Naive thymus-derived CD4-positive, alpha-beta T cell (primary cell): ENCODE results near the gene FBXW7. TPM values are rescaled to one million over a fixed set of nuclear protein-coding genes. Genes with fewer than 3 reads are reported as not detected.

Experiments
- ATAC-seq: fragments of 150-1000 bp; cut with Tn5 transposase; 2 replicates; pipeline ENCODE4 v1.10.0; 2021; ENCODE audit warnings: mild to moderate bottlenecking, moderate library complexity
- CTCF ChIA-PET: fragments of 350-600 bp; sonication (Branson Sonifier 250); formaldehyde crosslinking; loops from one replicate; lab custom pipeline; 2021; ENCODE audit warnings: antibody characterized with exemption; lab: Charles Lee
- POLR2A ChIA-PET: fragments of 350-600 bp; sonication (Branson Sonifier 250); formaldehyde crosslinking; loops from one replicate; lab custom pipeline; 2021; ENCODE audit warnings: antibody characterized with exemption, inconsistent platforms; lab: Charles Lee
- DNase-seq, 9 donors: peaks; one replicate each; pipeline versions ENCODE4 v3.0.0 to v3.0.0-alpha.2; 2020 to 2022; ENCODE audit warnings: mixed read lengths in 1 of 9
- H3K27ac ChIP-seq: one replicate; pipeline ENCODE4 v1.7.0; 2013; ENCODE audit warnings: mild to moderate bottlenecking, low read depth, low read length, moderate library complexity
- H3K27me3 ChIP-seq, 2 donors: one replicate each; pipeline ENCODE4 v1.7.0; 2013; ENCODE audit warnings: low read length in 2 of 2, mild to moderate bottlenecking in 2 of 2, moderate library complexity in 2 of 2; ENCODE audit not compliant: control insufficient read depth in 2 of 2, insufficient read depth in 2 of 2
- H3K36me3 ChIP-seq, 3 experiments: 1 replicate in 2 of 3; 2 replicates in 1 of 3; pipeline ENCODE4 v1.7.0; 2013; ENCODE audit warnings: low read length in 3 of 3, mild to moderate bottlenecking in 3 of 3, moderate library complexity in 1 of 3; ENCODE audit not compliant: insufficient read depth in 3 of 3, control insufficient read depth in 2 of 3
- H3K4me1 ChIP-seq, 2 donors: one replicate each; pipeline ENCODE4 v1.7.0; 2013; ENCODE audit warnings: low read length in 2 of 2, mild to moderate bottlenecking in 2 of 2, moderate library complexity in 1 of 2; ENCODE audit not compliant: control insufficient read depth in 2 of 2, insufficient read depth in 2 of 2
- H3K4me3 ChIP-seq: 2 replicates; pipeline ENCODE4 v1.7.0; 2013; ENCODE audit warnings: mild to moderate bottlenecking, low read length
- H3K9me3 ChIP-seq, 3 experiments: 1 replicate in 2 of 3; 2 replicates in 1 of 3; pipeline ENCODE4 v1.7.0; 2013; ENCODE audit warnings: low read length in 3 of 3; ENCODE audit not compliant: control insufficient read depth in 2 of 3
- H3K27ac Mint-ChIP-seq, 9 donors: one replicate each; pipeline ENCODE4 v1.8.0; 2020 to 2022; ENCODE audit warnings: mixed read lengths in 9 of 9, mild to moderate bottlenecking in 8 of 9, moderate library complexity in 5 of 9, inconsistent platforms in 2 of 9
- H3K27me3 Mint-ChIP-seq, 5 donors: one replicate each; pipeline ENCODE4 v1.8.0; 2021 to 2022; ENCODE audit warnings: mixed read lengths in 5 of 5, mild to moderate bottlenecking in 1 of 5
- H3K36me3 Mint-ChIP-seq, 5 donors: one replicate each; pipeline ENCODE4 v1.8.0; 2020 to 2022; ENCODE audit warnings: mixed read lengths in 5 of 5, mild to moderate bottlenecking in 3 of 5, inconsistent platforms in 1 of 5
- H3K4me1 Mint-ChIP-seq, 7 donors: one replicate each; pipeline ENCODE4 v1.8.0; 2020 to 2022; ENCODE audit warnings: mixed read lengths in 7 of 7, mild to moderate bottlenecking in 3 of 7, inconsistent platforms in 1 of 7
- H3K4me3 Mint-ChIP-seq, 10 donors: one replicate each; pipeline ENCODE4 v1.8.0; 2020 to 2022; ENCODE audit warnings: mild to moderate bottlenecking in 10 of 10, mixed read lengths in 10 of 10, moderate library complexity in 6 of 10, inconsistent platforms in 2 of 10
- H3K9me3 Mint-ChIP-seq, 11 donors: one replicate each; pipeline ENCODE4 v1.8.0; 2020 to 2022; ENCODE audit warnings: mixed read lengths in 11 of 11, mild to moderate bottlenecking in 4 of 11, inconsistent platforms in 1 of 11, moderate library complexity in 1 of 11
- intact Hi-C, 2 donors: fragments of 100-400 bp; cut with micrococcal nuclease; formaldehyde crosslinking; loops; one replicate each; pipeline ENCODE4 v1.15.1; 2023
- polyA plus RNA-seq, 2 donors: library from polyadenylated mRNA; unstranded; fragments of 300-500 nt; fragmentation: Illumina TruSeq; gene quantifications; one replicate each; pipeline ENCODE4 v1.2.3, GENCODE V29; 2021
- total RNA-seq, 6 experiments: library from RNA in 5 of 6; stranded (reverse) in 5 of 6; gene quantifications; 1 replicate in 5 of 6; 2 replicates in 1 of 6; pipeline ENCODE4 v1.2.3 and lab custom pipeline; 2021 to 2026

FBXW7 gene
- total and polyA plus RNA-seq, 7 experiments from 2014 or later: 40.4 to 139 (median 114) TPM

DNA sequence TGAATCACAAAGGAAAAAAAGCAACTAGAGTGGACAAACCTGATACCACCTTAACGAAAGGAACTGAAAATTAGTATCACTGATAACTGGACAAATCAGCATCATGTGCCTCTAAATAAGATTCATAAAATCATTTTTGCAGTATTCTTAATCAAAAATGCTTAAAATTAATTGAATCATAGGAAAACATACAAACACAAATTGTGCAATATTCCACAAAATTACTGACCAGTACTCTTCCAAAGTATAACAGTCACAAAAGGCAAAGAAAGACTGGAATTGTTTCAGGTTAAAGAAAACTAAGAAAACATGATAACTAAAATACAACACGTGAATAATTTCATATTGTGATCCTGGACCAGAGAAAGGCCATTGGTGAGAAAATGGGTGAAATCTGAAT is 27.1 kb downstream of the FBXW7 start:
- POLR2A ChIA-PET: no interaction called here
- H3K36me3 ChIP-seq: no peaks in the 10 kb centered on the region
- DNase-seq: no peak
- peaks cover 0 to 3% of the 10 kb centered on the region in 2 donors for H3K4me1 ChIP-seq
- CTCF ChIA-PET: no interaction called here
- H3K9me3 Mint-ChIP-seq: no peaks in the 10 kb centered on the region
- no peaks in the 10 kb centered on the region for H3K27me3 Mint-ChIP-seq
- H3K4me1 Mint-ChIP-seq: peaks cover 22 to 58% (median 45%) of the 10 kb centered on the region in 7 donors
- H3K27me3 ChIP-seq: no peaks in the 10 kb centered on the region
- no peak overlapping the region for H3K4me3 Mint-ChIP-seq
- ATAC-seq: no peak
- H3K9me3 ChIP-seq: no peaks in the 10 kb centered on the region
- H3K27ac Mint-ChIP-seq: no peak overlapping the region
- H3K4me3 ChIP-seq: no peak overlapping the region
- H3K36me3 Mint-ChIP-seq: peaks cover 0 to 12% (median 5%) of the 10 kb centered on the region in 5 donors
- H3K27ac ChIP-seq: no peak overlapping the region
- intact Hi-C loops: loop anchor here in 1 of 2 donors (2.0 kb wide), 1 partner anchor 14 kb away; no protein-coding TSS in a partner anchor

GRCh38 chr4:152508386-152508785 is 27.5 kb downstream of the FBXW7 start:
- intact Hi-C loops: loop anchor here in 1 of 2 donors (2.0 kb wide), 1 partner anchor 14 kb away; no protein-coding TSS in a partner anchor
- Mint-ChIP-seq H3K27me3 (no peaks in the 10 kb centered on the region), H3K4me1 (peaks cover 22 to 57% (median 46%) of the 10 kb centered on the region in 7 donors), H3K27ac (no peak overlapping the region), H3K36me3 (peaks cover 0 to 12% (median 5%) of the 10 kb centered on the region in 5 donors), H3K4me3 (no peak overlapping the region), H3K9me3 (no peaks in the 10 kb centered on the region)
- CTCF ChIA-PET: no interaction called here
- Histone ChIP-seq H3K4me1 (peaks cover 0 to 3% of the 10 kb centered on the region in 2 donors), H3K9me3 (no peaks in the 10 kb centered on the region), H3K36me3 (no peaks in the 10 kb centered on the region), H3K27ac (no peak overlapping the region), H3K27me3 (no peaks in the 10 kb centered on the region), H3K4me3 (no peak overlapping the region)
- ATAC-seq (no peak), DNase-seq (no peak)
- POLR2A ChIA-PET: no interaction called here

DNA sequence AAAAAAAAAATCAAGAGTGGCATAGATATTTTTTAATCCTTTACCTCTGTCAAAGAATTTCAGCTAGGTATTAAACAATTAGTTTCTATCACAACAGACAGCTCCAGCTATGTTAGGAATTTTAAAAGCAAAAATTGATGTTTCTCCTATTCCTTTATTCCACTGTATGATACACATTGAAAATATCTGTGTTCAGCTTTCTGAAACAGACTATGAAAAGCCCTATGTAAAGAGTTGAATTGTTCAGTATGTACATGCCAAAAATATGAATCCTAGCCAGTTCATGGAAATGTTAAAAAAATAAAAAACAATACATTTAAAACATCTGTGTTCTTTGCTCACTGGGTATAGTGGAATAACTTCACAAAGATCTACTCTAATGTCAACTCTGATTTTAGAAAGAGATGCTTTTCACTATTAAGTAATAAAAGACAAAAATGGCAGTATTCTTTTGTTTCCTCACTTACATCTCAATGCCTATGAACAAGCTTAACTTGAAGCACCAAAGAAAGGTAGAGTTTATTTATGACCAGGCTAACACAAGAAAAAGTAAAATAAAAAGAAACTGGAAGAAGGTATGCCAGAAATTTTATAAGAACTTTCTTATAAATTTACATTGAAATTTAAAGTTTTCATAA is 32.1 kb downstream of the FBXW7 start:
- intact Hi-C loops: no loop called here
- no peak overlapping the region for H3K4me3 ChIP-seq
- H3K27ac ChIP-seq: no peak overlapping the region
- peaks cover 11 to 42% (median 24%) of the 10 kb centered on the region in 7 donors for H3K4me1 Mint-ChIP-seq
- no peaks in the 10 kb centered on the region for H3K9me3 Mint-ChIP-seq
- POLR2A ChIA-PET: interaction anchor here (4.5 kb wide), 1 partner anchor 32 kb away, joined by 41 read pairs; the partner anchor contains the start of gene FBXW7
- H3K4me1 ChIP-seq: no peaks in the 10 kb centered on the region
- CTCF ChIA-PET: interaction anchor here (0.7 to 10.5 kb wide), 4 partner anchors 12 to 231 kb away, joined by 3 to 167 read pairs (median 6); no protein-coding TSS in a partner anchor
- no peaks in the 10 kb centered on the region for H3K27me3 Mint-ChIP-seq
- DNase-seq (no peak), ATAC-seq (no peak)
- peak overlapping the region in 5 of 9 donors; percentile 14 to 67 (median 48) for H3K27ac Mint-ChIP-seq
- H3K36me3 ChIP-seq: no peaks in the 10 kb centered on the region
- no peaks in the 10 kb centered on the region for H3K27me3 ChIP-seq
- no peaks in the 10 kb centered on the region for H3K9me3 ChIP-seq
- H3K36me3 Mint-ChIP-seq: peaks cover 0 to 8% (median 4%) of the 10 kb centered on the region in 5 donors
- no peak overlapping the region for H3K4me3 Mint-ChIP-seq

GRCh38 chr4:152501846-152502536 is 33.9 kb downstream of the FBXW7 start:
- no peak for DNase-seq
- Histone ChIP-seq H3K9me3 (no peaks in the 10 kb centered on the region), H3K4me1 (no peaks in the 10 kb centered on the region), H3K4me3 (no peak overlapping the region), H3K27me3 (no peaks in the 10 kb centered on the region), H3K27ac (no peak overlapping the region), H3K36me3 (no peaks in the 10 kb centered on the region)
- Mint-ChIP-seq H3K4me1 (peaks cover 18 to 53% (median 37%) of the 10 kb centered on the region in 7 donors), H3K27me3 (no peaks in the 10 kb centered on the region), H3K9me3 (no peaks in the 10 kb centered on the region), H3K36me3 (peaks cover 0 to 4% (median 2%) of the 10 kb centered on the region in 5 donors), H3K4me3 (no peak overlapping the region), H3K27ac (peak overlapping the region in 5 of 9 donors; percentile 42 to 87 (median 70))
- ChIA-PET POLR2A (interaction anchor here (1.0 to 4.5 kb wide), 4 partner anchors 34 to 177 kb away, joined by 3 to 41 read pairs (median 5); partner anchors contain the start of gene FBXW7), CTCF (interaction anchor here (0.7 to 10.5 kb wide), 31 partner anchors 9 to 625 kb away, joined by 3 to 167 read pairs (median 5); partner anchors contain the start of genes FBXW7 and TIGD4)
- intact Hi-C loops: loop anchor here (1.0 to 2.0 kb wide), 10 partner anchors 17 to 1385 kb away; partner anchors contain the start of gene FBXW7 (in 2 of the 2)
- ATAC-seq: no peak

DNA sequence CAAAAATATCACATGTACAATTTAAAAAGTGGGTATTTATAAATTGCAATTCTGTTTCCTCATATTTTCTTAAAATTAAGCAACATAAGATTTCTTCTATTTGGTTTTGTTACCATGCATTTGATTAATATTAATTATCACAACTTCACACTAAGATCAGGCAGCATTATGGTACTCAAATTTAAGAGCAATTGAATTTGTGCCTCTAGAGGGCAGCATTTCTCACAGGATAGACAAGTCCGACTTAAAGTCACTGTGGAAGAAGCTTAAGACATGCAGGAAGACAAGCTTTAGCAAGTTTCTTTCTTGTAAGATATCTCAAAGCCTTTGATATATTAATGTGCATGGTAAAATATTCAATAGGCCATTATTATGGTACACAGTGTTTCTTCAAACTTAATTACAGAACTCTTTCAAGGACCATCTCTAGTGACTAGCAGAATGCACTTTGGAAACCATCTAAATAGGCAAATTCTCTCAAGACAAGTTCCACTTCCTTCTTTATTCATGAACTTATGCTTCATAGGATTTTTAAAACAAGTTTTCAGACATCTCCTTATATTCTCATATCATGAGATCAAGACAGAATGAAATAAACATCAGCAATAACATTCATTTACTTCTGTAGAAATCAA is 35.0 kb downstream of the FBXW7 start:
- Mint-ChIP-seq H3K9me3 (no peaks in the 10 kb centered on the region), H3K4me1 (peaks cover 20 to 53% (median 41%) of the 10 kb centered on the region in 7 donors), H3K36me3 (peaks cover 0 to 4% (median 2%) of the 10 kb centered on the region in 5 donors), H3K27ac (peak overlapping the region in 4 of 9 donors; percentile 56 to 87 (median 68)), H3K4me3 (no peak overlapping the region), H3K27me3 (no peaks in the 10 kb centered on the region)
- intact Hi-C loops: loop anchor here (1.0 to 2.0 kb wide), 11 partner anchors 11 to 1384 kb away; partner anchors contain the start of gene FBXW7 (in 2 of the 2)
- CTCF ChIA-PET: interaction anchor here (0.5 to 10.5 kb wide), 28 partner anchors 8 to 954 kb away, joined by 3 to 167 read pairs (median 5); partner anchors contain the start of genes FBXW7 and TIGD4
- Histone ChIP-seq H3K27me3 (no peaks in the 10 kb centered on the region), H3K4me3 (no peak overlapping the region), H3K9me3 (no peaks in the 10 kb centered on the region), H3K27ac (no peak overlapping the region), H3K4me1 (no peaks in the 10 kb centered on the region), H3K36me3 (no peaks in the 10 kb centered on the region)
- ATAC-seq (peak; percentile 90), DNase-seq (peak in 7 of 9 donors; percentile 70 to 85 (median 79))
- POLR2A ChIA-PET: interaction anchor here (0.6 to 4.5 kb wide), 6 partner anchors 15 to 178 kb away, joined by 3 to 41 read pairs (median 3); partner anchors contain the start of gene FBXW7

GRCh38 chr4:152500275-152500674 is 35.6 kb downstream of the FBXW7 start:
- CTCF ChIA-PET: interaction anchor here (0.5 to 10.5 kb wide), 12 partner anchors 26 to 955 kb away, joined by 3 to 167 read pairs (median 4); partner anchors contain the start of gene TIGD4
- H3K4me1 Mint-ChIP-seq: peaks cover 18 to 52% (median 45%) of the 10 kb centered on the region in 7 donors
- H3K4me3 Mint-ChIP-seq: no peak overlapping the region
- H3K9me3 ChIP-seq: no peaks in the 10 kb centered on the region
- DNase-seq (no peak), ATAC-seq (no peak)
- no peak overlapping the region for H3K27ac ChIP-seq
- H3K4me1 ChIP-seq: no peaks in the 10 kb centered on the region
- no peaks in the 10 kb centered on the region for H3K36me3 ChIP-seq
- H3K4me3 ChIP-seq: no peak overlapping the region
- H3K9me3 Mint-ChIP-seq: no peaks in the 10 kb centered on the region
- no peaks in the 10 kb centered on the region for H3K27me3 Mint-ChIP-seq
- POLR2A ChIA-PET: interaction anchor here (0.6 to 4.5 kb wide), 4 partner anchors 15 to 140 kb away, joined by 3 to 41 read pairs (median 3); partner anchors contain the start of gene FBXW7
- H3K27ac Mint-ChIP-seq: no peak overlapping the region
- no peaks in the 10 kb centered on the region for H3K27me3 ChIP-seq
- H3K36me3 Mint-ChIP-seq: peaks cover 0 to 9% (median 4%) of the 10 kb centered on the region in 5 donors
- intact Hi-C loops: loop anchor here (1.0 to 2.0 kb wide), 5 partner anchors 10 to 91 kb away; partner anchors contain the start of gene FBXW7 (in 1 of the 2)
